Activated naive CD8-positive, alpha-beta T cell treated with anti-CD3 and anti-CD28 coated beads, Interleukin-2, amount 10 ng/mL, durations not matched to agents 7 days and 5 days (primary cell): ENCODE data around the gene CACNA1C. TPM values are rescaled to one million over a fixed set of nuclear protein-coding genes. Genes with fewer than 3 reads are reported as not detected.

ENCODE experiments used
- ATAC-seq: fragments of 150-1000 bp; cut with Tn5 transposase; one replicate; pipeline ENCODE4 v1.10.0; 2021; ENCODE audit warnings: low read depth, moderate library complexity
- POLR2A ChIA-PET: fragments of 350-600 bp; sonication (Branson Sonifier 250); formaldehyde crosslinking; loops from one replicate; lab custom pipeline; 2021; ENCODE audit warnings: antibody characterized with exemption; lab: Charles Lee
- DNase-seq: peaks from one replicate; pipeline ENCODE4 v3.0.0; 2021
- H3K27ac Mint-ChIP-seq: one replicate; pipeline ENCODE4 v1.8.0; 2022; ENCODE audit warnings: mild to moderate bottlenecking, mixed read lengths
- H3K27me3 Mint-ChIP-seq: one replicate; pipeline ENCODE4 v1.8.0; 2022; ENCODE audit warnings: mild to moderate bottlenecking, moderate library complexity, mixed read lengths
- H3K36me3 Mint-ChIP-seq: one replicate; pipeline ENCODE4 v1.8.0; 2021; ENCODE audit warnings: mild to moderate bottlenecking, mixed read lengths
- H3K4me1 Mint-ChIP-seq: one replicate; pipeline ENCODE4 v1.8.0; 2021; ENCODE audit warnings: mixed read lengths
- H3K4me3 Mint-ChIP-seq: one replicate; pipeline ENCODE4 v1.8.0; 2022; ENCODE audit warnings: mild to moderate bottlenecking, moderate library complexity, mixed read lengths
- H3K9me3 Mint-ChIP-seq: one replicate; pipeline ENCODE4 v1.8.0; 2021; ENCODE audit warnings: mixed read lengths
- total RNA-seq, 2 experiments: library from RNA; stranded (reverse); gene quantifications; one replicate each; pipeline ENCODE4 v1.2.3, GENCODE V29; 2021

Gene CACNA1C
- total RNA-seq, 2 experiments from 2014 or later: 0.11 to 0.14 TPM

- DNase-seq (no peak), ATAC-seq (no peak)
- no peaks in the 10 kb centered on the region for H3K4me1 Mint-ChIP-seq
- H3K9me3 Mint-ChIP-seq: no peaks in the 10 kb centered on the region
- no peak overlapping the region for H3K4me3 Mint-ChIP-seq
- peaks cover 5% of the 10 kb centered on the region for H3K27me3 Mint-ChIP-seq
- no peaks in the 10 kb centered on the region for H3K36me3 Mint-ChIP-seq
- POLR2A ChIA-PET: no interaction called here
- no peak overlapping the region for H3K27ac Mint-ChIP-seq
Observed at GRCh38 chr12:2654741-2655140, 602.0 kb downstream of the CACNA1C start.

- DNase-seq (no peak), ATAC-seq (no peak)
- H3K4me1 Mint-ChIP-seq: no peaks in the 10 kb centered on the region
- H3K36me3 Mint-ChIP-seq: no peaks in the 10 kb centered on the region
- H3K27ac Mint-ChIP-seq: no peak overlapping the region
- no peaks in the 10 kb centered on the region for H3K27me3 Mint-ChIP-seq
- no peaks in the 10 kb centered on the region for H3K9me3 Mint-ChIP-seq
- POLR2A ChIA-PET: no interaction called here
- no peak overlapping the region for H3K4me3 Mint-ChIP-seq
Observed at GRCh38 chr12:2662524-2662923, 609.7 kb downstream of the CACNA1C start.

DNA sequence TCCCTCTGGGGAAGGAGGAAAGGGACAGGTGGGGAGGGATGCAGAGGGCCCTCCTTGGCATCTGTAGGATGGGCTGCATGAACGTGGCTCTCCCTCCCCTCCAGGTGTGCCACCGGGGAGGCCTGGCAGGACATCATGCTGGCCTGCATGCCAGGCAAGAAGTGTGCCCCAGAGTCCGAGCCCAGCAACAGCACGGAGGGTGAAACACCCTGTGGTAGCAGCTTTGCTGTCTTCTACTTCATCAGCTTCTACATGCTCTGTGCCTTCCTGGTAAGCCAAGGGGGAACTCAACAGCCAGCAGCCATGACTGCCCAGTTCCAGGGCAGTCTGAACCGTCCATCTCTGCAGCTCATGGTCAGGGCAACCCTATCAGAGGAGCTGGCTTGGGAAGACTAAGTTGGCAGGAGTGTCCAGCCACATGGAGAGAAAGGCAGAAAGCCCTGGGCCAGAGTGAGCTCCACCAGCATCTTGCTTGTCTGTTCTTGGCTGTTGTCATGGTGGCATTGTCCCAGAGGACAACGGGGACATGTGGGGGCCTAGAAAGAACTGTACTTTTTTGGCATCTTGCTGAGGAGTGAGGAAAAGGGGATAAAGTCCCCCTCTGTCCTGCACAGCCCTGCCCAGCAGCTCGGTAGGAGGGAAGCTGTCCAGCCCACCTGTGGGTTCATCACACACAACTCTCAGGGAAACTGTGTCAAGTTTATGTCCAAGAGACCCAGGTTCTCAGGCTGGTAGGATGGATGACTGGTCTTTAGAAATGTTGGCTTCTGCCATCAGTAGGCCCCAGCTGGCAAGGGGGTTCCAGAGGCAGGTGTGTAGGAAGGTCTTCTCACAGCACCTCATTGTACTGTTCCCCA lies 612.2 kb downstream of the CACNA1C start:
- no peaks in the 10 kb centered on the region for H3K27me3 Mint-ChIP-seq
- H3K27ac Mint-ChIP-seq: no peak overlapping the region
- no peaks in the 10 kb centered on the region for H3K4me1 Mint-ChIP-seq
- no peaks in the 10 kb centered on the region for H3K36me3 Mint-ChIP-seq
- DNase-seq (no peak), ATAC-seq (no peak)
- POLR2A ChIA-PET: no interaction called here
- no peak overlapping the region for H3K4me3 Mint-ChIP-seq
- no peaks in the 10 kb centered on the region for H3K9me3 Mint-ChIP-seq

GRCh38 chr12:2666411-2666810 lies 613.6 kb downstream of the CACNA1C start:
- Mint-ChIP-seq H3K36me3 (no peaks in the 10 kb centered on the region), H3K27me3 (no peaks in the 10 kb centered on the region), H3K27ac (no peak overlapping the region), H3K4me1 (no peaks in the 10 kb centered on the region), H3K4me3 (no peak overlapping the region), H3K9me3 (no peaks in the 10 kb centered on the region)
- DNase-seq (no peak), ATAC-seq (no peak)
- POLR2A ChIA-PET: no interaction called here

GRCh38 chr12:2666846-2667245 lies 614.1 kb downstream of the CACNA1C start:
- no peak overlapping the region for H3K27ac Mint-ChIP-seq
- no peaks in the 10 kb centered on the region for H3K27me3 Mint-ChIP-seq
- no peaks in the 10 kb centered on the region for H3K36me3 Mint-ChIP-seq
- POLR2A ChIA-PET: no interaction called here
- no peaks in the 10 kb centered on the region for H3K4me1 Mint-ChIP-seq
- no peak for DNase-seq
- H3K9me3 Mint-ChIP-seq: no peaks in the 10 kb centered on the region
- no peak for ATAC-seq
- no peak overlapping the region for H3K4me3 Mint-ChIP-seq

DNA sequence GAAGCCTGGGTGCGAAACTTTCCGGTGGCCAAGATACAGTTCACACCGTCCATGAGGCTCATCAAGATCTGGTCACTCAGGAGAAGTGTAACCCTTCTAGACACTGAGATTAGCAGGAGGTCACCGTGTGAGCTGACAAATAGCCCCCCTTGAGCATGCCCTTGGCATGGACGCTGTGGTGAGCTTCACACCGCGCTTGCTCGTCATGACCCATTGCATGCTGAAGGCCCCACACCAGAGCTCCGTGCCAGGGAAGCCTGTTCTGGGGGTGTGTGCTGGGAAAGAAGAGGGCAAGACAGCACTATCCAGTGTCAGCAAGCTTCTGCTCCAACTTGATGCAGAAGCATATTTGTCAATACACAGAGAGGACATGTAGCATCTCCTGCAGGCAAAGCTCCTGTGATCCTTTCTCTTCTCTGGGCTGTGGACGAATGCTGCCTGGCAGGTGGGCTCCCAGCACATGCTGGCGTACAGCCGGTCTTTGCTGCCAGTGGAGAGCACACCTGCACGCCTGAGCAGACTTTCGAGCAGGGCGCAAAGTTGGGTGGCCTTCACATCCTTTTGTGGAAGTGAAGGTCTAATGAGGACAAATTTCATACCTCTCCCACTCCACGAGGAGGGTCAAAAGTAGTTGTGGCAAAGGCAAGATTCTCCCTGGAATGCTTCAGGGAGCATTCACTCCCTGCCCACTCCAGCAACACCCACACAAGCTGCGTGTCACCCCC lies 615.1 kb downstream of the CACNA1C start:
- no peaks in the 10 kb centered on the region for H3K36me3 Mint-ChIP-seq
- ATAC-seq (no peak), DNase-seq (no peak)
- no peaks in the 10 kb centered on the region for H3K27me3 Mint-ChIP-seq
- no peaks in the 10 kb centered on the region for H3K9me3 Mint-ChIP-seq
- no peak overlapping the region for H3K27ac Mint-ChIP-seq
- no peak overlapping the region for H3K4me3 Mint-ChIP-seq
- no peaks in the 10 kb centered on the region for H3K4me1 Mint-ChIP-seq
- POLR2A ChIA-PET: no interaction called here

DNA sequence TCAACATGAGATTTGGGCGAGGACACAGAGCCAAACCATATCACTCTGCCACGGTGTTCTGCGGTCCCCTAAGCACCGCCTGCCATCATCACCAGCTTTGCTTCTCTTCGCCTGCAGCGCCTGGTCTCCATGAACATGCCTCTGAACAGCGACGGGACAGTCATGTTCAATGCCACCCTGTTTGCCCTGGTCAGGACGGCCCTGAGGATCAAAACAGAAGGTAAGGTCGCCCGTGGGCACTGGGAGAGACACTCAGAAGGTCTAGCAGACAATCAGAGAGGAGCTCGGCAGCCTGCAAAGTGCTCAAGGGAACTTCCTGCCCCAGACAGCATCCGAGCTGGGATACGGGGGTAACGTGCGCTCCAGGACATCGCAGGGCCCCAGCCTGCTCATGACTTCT lies 616.0 kb downstream of the CACNA1C start:
- no peaks in the 10 kb centered on the region for H3K4me1 Mint-ChIP-seq
- no peak overlapping the region for H3K4me3 Mint-ChIP-seq
- no peak overlapping the region for H3K27ac Mint-ChIP-seq
- no peaks in the 10 kb centered on the region for H3K9me3 Mint-ChIP-seq
- no peak for ATAC-seq
- H3K36me3 Mint-ChIP-seq: no peaks in the 10 kb centered on the region
- DNase-seq: no peak
- H3K27me3 Mint-ChIP-seq: no peaks in the 10 kb centered on the region
- POLR2A ChIA-PET: no interaction called here

- Mint-ChIP-seq H3K4me3 (no peak overlapping the region), H3K9me3 (no peaks in the 10 kb centered on the region), H3K27ac (no peak overlapping the region), H3K4me1 (no peaks in the 10 kb centered on the region), H3K27me3 (no peaks in the 10 kb centered on the region), H3K36me3 (no peaks in the 10 kb centered on the region)
- DNase-seq: no peak
- POLR2A ChIA-PET: no interaction called here
- ATAC-seq: no peak
Observed at GRCh38 chr12:2669560-2669959, 616.8 kb downstream of the CACNA1C start.

DNA sequence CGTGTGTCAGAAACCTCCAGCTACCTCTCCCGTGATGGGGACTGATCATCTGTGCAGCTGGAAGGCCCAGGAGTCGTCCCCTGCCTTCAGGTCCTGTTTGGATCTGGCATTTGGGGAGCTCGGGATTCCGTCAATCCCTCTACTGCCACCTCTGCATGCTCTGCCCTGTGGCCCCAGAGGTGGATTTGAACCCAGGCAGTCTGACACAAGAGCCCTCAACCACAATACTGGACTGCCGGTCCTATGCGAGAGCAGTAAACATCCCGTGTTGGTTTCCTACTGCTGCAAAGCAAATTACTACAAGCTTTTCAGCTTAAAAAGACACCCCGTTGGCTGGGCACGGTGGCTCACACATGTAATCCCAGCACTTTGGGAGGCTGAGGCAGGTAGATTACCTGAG lies 620.1 kb downstream of the CACNA1C start:
- POLR2A ChIA-PET: no interaction called here
- H3K9me3 Mint-ChIP-seq: no peaks in the 10 kb centered on the region

GRCh38 chr12:2673966-2674810 lies 621.4 kb downstream of the CACNA1C start:
- Mint-ChIP-seq H3K27ac (no peak overlapping the region), H3K36me3 (no peaks in the 10 kb centered on the region), H3K9me3 (no peaks in the 10 kb centered on the region), H3K27me3 (no peaks in the 10 kb centered on the region), H3K4me1 (no peaks in the 10 kb centered on the region), H3K4me3 (no peak overlapping the region)
- no peak for ATAC-seq
- POLR2A ChIA-PET: no interaction called here
- DNase-seq: no peak

More for the DNA sequence above, 620.1 kb downstream of the CACNA1C start:
- Mint-ChIP-seq H3K36me3 (no peaks in the 10 kb centered on the region), H3K4me3 (no peak overlapping the region), H3K4me1 (no peaks in the 10 kb centered on the region), H3K27me3 (no peaks in the 10 kb centered on the region), H3K27ac (no peak overlapping the region)
- ATAC-seq (no peak), DNase-seq (no peak)

DNA sequence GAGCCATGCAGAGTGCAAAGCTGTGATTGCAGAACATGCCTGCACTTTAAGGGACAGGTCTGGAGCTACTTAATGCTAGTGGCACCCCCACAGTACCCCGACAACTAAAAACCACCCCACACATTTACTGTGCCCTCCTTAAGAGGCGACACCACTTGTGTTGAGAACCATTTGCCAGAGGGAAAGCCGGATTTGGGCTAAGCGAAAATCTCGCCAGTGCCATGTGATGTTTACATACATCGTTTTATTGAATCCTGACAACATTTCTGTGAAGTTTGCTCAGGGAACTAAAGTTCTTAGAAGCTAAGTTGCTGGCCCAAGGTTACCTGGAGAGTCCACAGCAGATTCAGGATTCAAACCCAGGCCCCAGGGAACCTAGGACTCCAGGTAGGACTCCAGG lies 623.0 kb downstream of the CACNA1C start:
- POLR2A ChIA-PET: no interaction called here
- ATAC-seq: no peak
- no peaks in the 10 kb centered on the region for H3K4me1 Mint-ChIP-seq
- no peaks in the 10 kb centered on the region for H3K9me3 Mint-ChIP-seq
- no peak overlapping the region for H3K27ac Mint-ChIP-seq
- H3K36me3 Mint-ChIP-seq: no peaks in the 10 kb centered on the region
- DNase-seq: no peak
- no peak overlapping the region for H3K4me3 Mint-ChIP-seq
- H3K27me3 Mint-ChIP-seq: no peaks in the 10 kb centered on the region

DNA sequence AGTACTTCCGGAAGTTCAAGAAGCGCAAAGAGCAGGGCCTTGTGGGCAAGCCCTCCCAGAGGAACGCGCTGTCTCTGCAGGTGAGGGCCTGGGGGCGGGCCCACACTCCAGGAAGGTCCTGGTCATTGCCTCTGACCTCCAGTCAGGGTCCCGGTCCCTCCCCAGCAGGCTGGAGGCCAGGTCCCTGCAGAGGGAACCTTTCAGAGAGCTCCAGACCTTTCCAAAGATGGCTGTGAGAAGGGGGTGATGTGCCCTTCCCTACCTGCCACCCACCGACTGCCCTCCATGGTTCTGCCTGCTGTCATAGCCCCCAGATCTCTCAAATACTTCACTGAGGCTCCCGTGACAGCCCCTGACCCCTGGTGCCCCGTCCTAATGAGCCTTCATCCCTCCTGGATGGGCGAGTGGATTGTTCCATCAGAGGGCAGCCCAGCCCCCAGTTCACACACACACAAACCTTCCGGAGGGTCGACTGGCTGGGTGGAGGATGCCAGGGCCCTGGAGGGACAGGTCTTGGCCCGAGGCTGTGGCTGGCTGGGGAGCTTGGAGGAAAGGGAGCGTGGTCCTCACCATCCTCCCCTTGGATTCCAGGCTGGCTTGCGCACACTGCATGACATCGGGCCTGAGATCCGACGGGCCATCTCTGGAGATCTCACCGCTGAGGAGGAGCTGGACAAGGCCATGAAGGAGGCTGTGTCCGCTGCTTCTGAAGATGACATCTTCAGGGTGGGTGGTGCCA lies 624.5 kb downstream of the CACNA1C start:
- POLR2A ChIA-PET: no interaction called here
- DNase-seq: no peak
- no peak for ATAC-seq
- Mint-ChIP-seq H3K9me3 (no peaks in the 10 kb centered on the region), H3K36me3 (no peaks in the 10 kb centered on the region), H3K4me1 (no peaks in the 10 kb centered on the region), H3K4me3 (no peak overlapping the region), H3K27me3 (no peaks in the 10 kb centered on the region), H3K27ac (no peak overlapping the region)

DNA sequence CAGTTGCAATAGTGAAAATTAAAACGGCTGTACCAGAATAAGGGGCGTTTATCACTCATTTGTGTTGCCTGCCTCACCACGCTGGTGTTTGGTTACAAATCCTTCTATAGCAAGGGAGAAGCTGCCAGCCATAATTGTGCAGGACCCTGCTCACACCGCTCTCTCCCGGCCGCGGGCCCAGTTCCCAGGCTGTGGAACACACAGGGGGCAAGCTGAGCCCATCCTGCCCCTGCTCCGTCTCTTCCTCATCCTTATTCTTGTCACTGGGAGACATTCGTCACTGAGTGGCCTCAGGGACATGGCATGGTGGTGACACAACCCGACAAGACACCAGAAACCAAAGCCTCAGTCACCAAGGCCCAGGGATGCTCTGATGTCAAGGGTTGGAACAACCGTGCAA lies 625.6 kb downstream of the CACNA1C start:
- H3K4me3 Mint-ChIP-seq: no peak overlapping the region
- H3K9me3 Mint-ChIP-seq: peaks cover 2% of the 10 kb centered on the region
- H3K27ac Mint-ChIP-seq: no peak overlapping the region
- peaks cover 2% of the 10 kb centered on the region for H3K36me3 Mint-ChIP-seq
- ATAC-seq: no peak
- no peaks in the 10 kb centered on the region for H3K27me3 Mint-ChIP-seq
- DNase-seq: no peak
- H3K4me1 Mint-ChIP-seq: peaks cover 2% of the 10 kb centered on the region
- POLR2A ChIA-PET: no interaction called here
